ENCODE results near the gene PI4KB. TPM values are rescaled to one million over a fixed set of nuclear protein-coding genes. Genes with fewer than 3 reads are reported as not detected.
A peak's percentile ranks its signal among the peaks of the same experiment; 100 is the strongest.

PI4KB gene
- total and polyA plus RNA-seq, 9 of the 15 experiments (the other 6 are each of a cell fraction or from before 2014, with no cell fraction given) = 3.1 to 65.4 (median 45.1) TPM

DNA sequence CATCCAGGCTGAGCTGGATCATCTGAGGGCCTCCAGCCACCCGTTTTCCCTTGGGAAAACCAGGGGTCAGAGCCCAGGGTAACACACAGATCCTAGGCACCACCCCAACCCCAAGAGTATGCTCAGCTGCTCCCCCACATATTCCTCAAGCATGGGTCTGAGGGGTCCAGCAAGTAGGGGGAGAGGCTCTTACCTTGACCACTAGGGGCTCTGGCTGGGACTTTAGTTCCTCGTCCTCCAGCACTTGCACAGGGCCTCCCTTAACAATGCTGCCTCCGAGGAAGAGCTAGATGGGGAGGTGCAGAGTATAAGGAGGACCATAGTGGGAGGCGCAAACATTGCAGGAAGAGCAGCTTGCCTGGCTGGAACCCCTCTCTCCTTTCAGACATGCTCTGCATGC lies 37.8 kb upstream of the PI4KB start:
- in situ Hi-C loops (cut with MboI) (no loop called here), intact Hi-C loops (cut with micrococcal nuclease) (no loop called here)
- H3K36me3 ChIP-seq (ENCODE audit: control insufficient read depth, insufficient read depth, low read length) = peaks cover 39% of the 10 kb centered on the region; the same call in 2 of the 3 replicates
- no peaks in the 10 kb centered on the region; the same call in 1 of the 3 replicates for H3K79me2 ChIP-seq (ENCODE audit: control insufficient read depth, insufficient read depth, low read length)
- no peak overlapping the region for H3K4me2 ChIP-seq (ENCODE audit: insufficient read depth, low read length)
- CTCF ChIA-PET (ENCODE audit: low intra/inter-chr PET ratio) = no interaction called here
- DNase-seq (ENCODE audit: extremely low read depth in 1 of 4, low spot score in 3 of 4) (no peak), ATAC-seq (no peak), FAIRE-seq (no peak)
- no peaks in the 10 kb centered on the region for H4K20me1 ChIP-seq (replicated peaks; ENCODE audit: control insufficient read depth, insufficient read depth, low read length)
- POLR2A ChIA-PET = interaction anchor here (1.5 kb wide), 1 partner anchor 10 kb away, joined by 3 read pairs; no protein-coding TSS in a partner anchor
- no peak for TF ChIP-seq NFYB (IDR thresholded peaks at IDR 0.05; ENCODE audit: extremely low read depth, insufficient read length)
- no peak for TF ChIP-seq MEF2A (IDR thresholded peaks at IDR 0.05; ENCODE audit: control insufficient read depth, low read depth, low read length)
- no peak for TF ChIP-seq PTRF (tag; IDR thresholded peaks at IDR 0.05)
- no peak for TF ChIP-seq MAFF (IDR thresholded peaks at IDR 0.05; ENCODE audit: low read length)
- TF ChIP-seq CTCF (IDR thresholded peaks at IDR 0.05 in 2 of 3, conservative IDR thresholded peaks at IDR 0.05 in 1 of 3; ENCODE audit: insufficient read depth in 2 of 3, low read depth in 1 of 3, low read length in 3 of 3) = 0 out of 6 replicates have a peak, but pooled peaks of 1 of the 3 experiments have one; percentile 10
- no peaks in the 10 kb centered on the region for H3K9me1 ChIP-seq (ENCODE audit: control insufficient read depth, insufficient read depth, low read length)
- 76% methylated on average over 4 of the region's 4 CpGs for WGBS (ENCODE audit: insufficient coverage, low coverage, missing lambda C conversion rate)
- H2AFZ ChIP-seq (ENCODE audit: low read depth, low read length) = no peak overlapping the region
- H3K4me3 ChIP-seq = no peak overlapping the region
- peaks cover 4 to 15% of the 10 kb centered on the region in 2 experiments; a peak in 4 of 5 replicates for H3K4me1 ChIP-seq (replicated peaks in 1 of 2; ENCODE audit: control insufficient read depth in 2 of 2, insufficient read depth in 2 of 2, low read length in 2 of 2)
- peaks cover 7% of the 10 kb centered on the region; the same call in 1 of the 2 replicates for H3K9me3 ChIP-seq (replicated peaks; ENCODE audit: control insufficient read depth, insufficient read depth, low read depth, low read length)
- no TSS peak for BruUV-seq (replicated peaks)
- H3K27me3 ChIP-seq (ENCODE audit: control insufficient read depth in 2 of 2, insufficient read depth in 2 of 2, low read length in 2 of 2) = no peaks in the 10 kb centered on the region
- no peak overlapping the region for H3K27ac ChIP-seq (ENCODE audit: extremely low read depth, low read depth, low read length)
- H3K9ac ChIP-seq (ENCODE audit: insufficient read depth in 1 of 2, low read depth in 2 of 2, low read length in 2 of 2) = no peak overlapping the region
